H1 (cell line): ENCODE measurements around the gene ACTR8. TPM values are rescaled to one million over a fixed set of nuclear protein-coding genes. Genes with fewer than 3 reads are reported as not detected.

Experiments used
- CTCF ChIA-PET: fragments of 300-600 bp; sonication (Branson Sonifier 250); formaldehyde crosslinking; loops from one replicate; lab custom pipeline; 2021; ENCODE audit not compliant: partially characterized antibody; lab: Charles Lee
- POLR2A ChIA-PET: fragments of 300-600 bp; sonication (Branson Sonifier 250); formaldehyde crosslinking; loops from one replicate; lab custom pipeline; 2021; ENCODE audit warnings: inconsistent platforms; ENCODE audit not compliant: partially characterized antibody; lab: Charles Lee
- DNase-seq, 2 experiments: peaks; one replicate each; pipeline versions ENCODE4 v3.0.0 to v3.0.0-alpha.2; 2010 to 2022; ENCODE audit warnings: low spot score in 2 of 2, low read depth in 1 of 2, mixed read lengths in 1 of 2
- FAIRE-seq: peaks from 2 replicates; lab custom pipeline; 2011; peaks lifted over from hg19 to GRCh38; lab: Jason Lieb, UNC
- H2AFZ ChIP-seq: 2 replicates; pipeline ENCODE4 v1.8.1; 2012; ENCODE audit warnings: low read length, inconsistent platforms
- H2AK5ac ChIP-seq: 2 replicates; pipeline ENCODE4 v1.6.1; 2013; ENCODE audit warnings: low read depth, low read length
- H2BK120ac ChIP-seq: replicated peaks from 2 replicates; pipeline ENCODE3; 2013; ENCODE audit warnings: low read depth, low read length, inconsistent platforms
- H2BK12ac ChIP-seq: 2 replicates; pipeline ENCODE4 v1.6.1; 2013; ENCODE audit warnings: low read depth, low read length
- H2BK15ac ChIP-seq: 2 replicates; pipeline ENCODE4 v1.6.1; 2013; ENCODE audit warnings: low read length
- H2BK20ac ChIP-seq: 2 replicates; pipeline ENCODE4 v1.6.1; 2013; ENCODE audit warnings: low read length
- H2BK5ac ChIP-seq: 2 replicates; pipeline ENCODE4 v1.6.1; 2013; ENCODE audit warnings: low read depth, low read length
- H3K14ac ChIP-seq: 2 replicates; pipeline ENCODE4 v1.6.1; 2013; ENCODE audit warnings: inconsistent platforms; ENCODE audit not compliant: insufficient read length
- H3K18ac ChIP-seq: 2 replicates; pipeline ENCODE4 v1.6.1; 2013; ENCODE audit warnings: low read length; ENCODE audit errors: extremely low read depth
- H3K23ac ChIP-seq: 2 replicates; pipeline ENCODE4 v1.6.1; 2013; ENCODE audit warnings: inconsistent platforms; ENCODE audit not compliant: insufficient read length
- H3K23me2 ChIP-seq: 2 replicates; pipeline ENCODE4 v1.6.1; 2013; ENCODE audit warnings: low read depth, low read length
- H3K27ac ChIP-seq: 2 replicates; pipeline ENCODE4 v1.6.1; 2011; ENCODE audit warnings: low read depth, low read length, inconsistent platforms
- H3K27me3 ChIP-seq, 4 experiments: replicated peaks in 1 of 4; 1 replicate in 1 of 4; 2 replicates in 3 of 4; pipeline versions ENCODE4 v1.6.1 to v1.8.1; 2011 to 2013; ENCODE audit warnings: low read length in 3 of 4, mild to moderate bottlenecking in 3 of 4, inconsistent platforms in 2 of 4, mixed read lengths in 2 of 4, moderate library complexity in 1 of 4; ENCODE audit not compliant: control insufficient read depth in 3 of 4, insufficient read depth in 3 of 4; ENCODE audit errors: extremely low read depth in 1 of 4
- H3K36me3 ChIP-seq, 4 experiments: 2 replicates each; pipeline versions ENCODE4 v1.6.1 to v1.8.1; 2011 to 2013; ENCODE audit warnings: mild to moderate bottlenecking in 4 of 4, low read length in 3 of 4, moderate library complexity in 2 of 4, control low read depth in 1 of 4, inconsistent platforms in 1 of 4; ENCODE audit not compliant: insufficient read depth in 4 of 4, control insufficient read depth in 2 of 4
- H3K4ac ChIP-seq: replicated peaks from 2 replicates; pipeline ENCODE3; 2013; ENCODE audit warnings: low read length, low read depth, mixed read lengths, inconsistent platforms; ENCODE audit not compliant: insufficient read length
- H3K4me1 ChIP-seq, 4 experiments: replicated peaks in 1 of 4; 1 replicate in 1 of 4; 2 replicates in 3 of 4; pipeline versions ENCODE4 v1.6.1 to v1.8.1; 2011 to 2013; ENCODE audit warnings: low read length in 3 of 4, inconsistent platforms in 2 of 4, mixed read lengths in 1 of 4; ENCODE audit not compliant: insufficient read depth in 4 of 4, control insufficient read depth in 3 of 4
- H3K4me2 ChIP-seq, 2 experiments: 2 replicates each; pipeline versions ENCODE4 v1.6.1 to v1.8.1; 2011 to 2013; ENCODE audit warnings: low read depth in 2 of 2, low read length in 2 of 2, control low read depth in 1 of 2, inconsistent platforms in 1 of 2, mild to moderate bottlenecking in 1 of 2; ENCODE audit not compliant: insufficient read depth in 1 of 2
- H3K4me3 ChIP-seq, 4 experiments: fragments of 200-600, 300-600 bp in 1 of 4; sonication (generic), shearing (Covaris generic), sonication (Bioruptor Twin) in 1 of 4; 2 replicates each; pipeline versions ENCODE4 v1.5.1 to v1.8.1; 2011 to 2016; ENCODE audit warnings: low read length in 4 of 4, low read depth in 3 of 4, control low read depth in 2 of 4, inconsistent platforms in 2 of 4, mild to moderate bottlenecking in 2 of 4, mixed read lengths in 1 of 4, moderate library complexity in 1 of 4; ENCODE audit not compliant: insufficient read depth in 2 of 4; ENCODE audit errors: extremely low read depth in 1 of 4
- H3K56ac ChIP-seq: replicated peaks from 2 replicates; pipeline ENCODE3; 2013; ENCODE audit warnings: low read depth, mild to moderate bottlenecking, mixed read lengths, low read length, inconsistent platforms; ENCODE audit not compliant: insufficient read length
- H3K79me1 ChIP-seq: 2 replicates; pipeline ENCODE4 v1.6.1; 2013; ENCODE audit warnings: low read depth, low read length, control low read depth
- H3K79me2 ChIP-seq, 2 experiments: 2 replicates each; pipeline versions ENCODE4 v1.6.1 to v1.8.1; 2012 to 2013; ENCODE audit warnings: low read length in 2 of 2, mild to moderate bottlenecking in 2 of 2, inconsistent platforms in 1 of 2; ENCODE audit not compliant: insufficient read depth in 2 of 2, control insufficient read depth in 1 of 2
- H3K9ac ChIP-seq, 4 experiments: replicated peaks in 1 of 4; 1 replicate in 1 of 4; 2 replicates in 3 of 4; pipeline versions ENCODE4 v1.6.1 to v1.8.1; 2011 to 2013; ENCODE audit warnings: low read depth in 3 of 4, low read length in 3 of 4, control low read depth in 2 of 4, mild to moderate bottlenecking in 2 of 4, moderate library complexity in 2 of 4, inconsistent platforms in 1 of 4; ENCODE audit errors: extremely low read depth in 1 of 4
- H3K9me3 ChIP-seq, 2 experiments: 2 replicates each; pipeline versions ENCODE4 v1.6.1 to v1.8.1; 2012 to 2013; ENCODE audit warnings: mild to moderate bottlenecking in 2 of 2, moderate library complexity in 2 of 2, control low read depth in 1 of 2, inconsistent platforms in 1 of 2, low read depth in 1 of 2, low read length in 1 of 2, mixed read lengths in 1 of 2; ENCODE audit not compliant: insufficient read depth in 2 of 2
- H4K20me1 ChIP-seq, 2 experiments: replicated peaks in 1 of 2; 2 replicates each; pipeline versions ENCODE3 to v1.8.1; 2011 to 2013; ENCODE audit warnings: inconsistent platforms in 2 of 2, low read length in 2 of 2, mild to moderate bottlenecking in 1 of 2; ENCODE audit not compliant: insufficient read depth in 2 of 2, control insufficient read depth in 1 of 2
- H4K5ac ChIP-seq: 2 replicates; pipeline ENCODE4 v1.6.1; 2013; ENCODE audit warnings: low read length, low read depth, mixed read lengths, inconsistent platforms; ENCODE audit not compliant: insufficient read length
- H4K8ac ChIP-seq: 2 replicates; pipeline ENCODE4 v1.8.0; 2013; ENCODE audit warnings: mild to moderate bottlenecking, moderate library complexity, low read length, inconsistent platforms; ENCODE audit not compliant: insufficient read depth; ENCODE audit errors: extremely low read depth
- H4K91ac ChIP-seq: replicated peaks from 2 replicates; pipeline ENCODE3; 2013; ENCODE audit warnings: low read length, mixed read lengths, inconsistent platforms; ENCODE audit not compliant: insufficient read length
- HDAC2 ChIP-seq, 2 experiments: fragments of 300-600 bp in 1 of 2; sonication (generic) in 1 of 2; IDR thresholded peaks; 2 replicates each; pipeline ENCODE4 v1.6.1; 2011 to 2012; ENCODE audit warnings: low read depth in 2 of 2, low read length in 2 of 2, mild to moderate bottlenecking in 2 of 2, moderate library complexity in 2 of 2, borderline replicate concordance in 1 of 2, inconsistent platforms in 1 of 2
- SUZ12 ChIP-seq: fragments of 200-600 bp; sonication (generic); IDR thresholded peaks from 2 replicates; pipeline ENCODE4 v1.6.1; 2012; ENCODE audit warnings: mild to moderate bottlenecking, inconsistent platforms, low read length, moderate library complexity, mixed read lengths
- WGBS, 2 experiments: shearing (Covaris generic) in 1 of 2; methylation state at CpG; one replicate each; pipeline versions ENCODE4 v1.1.6 to v1.1.7; 2013 to 2015; ENCODE audit warnings: low lambda C conversion rate in 2 of 2, mixed read lengths in 2 of 2, inconsistent platforms in 1 of 2, low coverage in 1 of 2, missing lambda C conversion rate in 1 of 2; ENCODE audit not compliant: insufficient replicate concordance in 2 of 2, insufficient coverage in 1 of 2, insufficient read length in 1 of 2; ENCODE audit errors: extremely low coverage in 1 of 2, missing lambda C conversion rate in 1 of 2; 5-methylcytosine and 5-hydroxymethylcytosine counted together
- polyA plus RNA-seq, 7 experiments: library from polyadenylated mRNA; depleted of rRNA in 3 of 7; stranded (reverse) in 5 of 7; unstranded in 2 of 7; fragments of >200 nt in 5 of 7; fragments of 200-250 nt in 2 of 7; gene quantifications; 1 replicate in 5 of 7; 2 replicates in 1 of 7; 4 replicates in 1 of 7; pipeline versions ENCODE4 v1.2.1 to v1.2.3, GENCODE V29; 2011 to 2013; ENCODE audit warnings: missing spikeins in 2 of 7, mixed read lengths in 2 of 7
- total RNA-seq: library from RNA; stranded (reverse); fragmentation: NEBNext Ultra II Directional; extraction: Animal tissue kit (Norgen Biotek cat#: 25700); gene quantifications from 2 replicates; pipeline ENCODE4 v1.2.1, GENCODE V29; 2021
- TF ChIP-seq, protein P1 (sequence below), 3 experiments: IDR thresholded peaks; 1 replicate in 2 of 3; 2 replicates in 1 of 3; pipeline versions ENCODE4 v1.5.1 to v1.6.1; 2011; ENCODE audit warnings: low read length in 3 of 3, mild to moderate bottlenecking in 3 of 3, inconsistent platforms in 2 of 3, low read depth in 1 of 3, moderate library complexity in 1 of 3; ENCODE audit not compliant: insufficient read depth in 1 of 3; ENCODE audit errors: control extremely low read depth in 1 of 3

Gene ACTR8
- total and polyA plus RNA-seq, 2 of the 8 experiments (the other 6 are each of a cell fraction or from before 2014, with no cell fraction given): 8.3 to 26.9 TPM

DNA sequence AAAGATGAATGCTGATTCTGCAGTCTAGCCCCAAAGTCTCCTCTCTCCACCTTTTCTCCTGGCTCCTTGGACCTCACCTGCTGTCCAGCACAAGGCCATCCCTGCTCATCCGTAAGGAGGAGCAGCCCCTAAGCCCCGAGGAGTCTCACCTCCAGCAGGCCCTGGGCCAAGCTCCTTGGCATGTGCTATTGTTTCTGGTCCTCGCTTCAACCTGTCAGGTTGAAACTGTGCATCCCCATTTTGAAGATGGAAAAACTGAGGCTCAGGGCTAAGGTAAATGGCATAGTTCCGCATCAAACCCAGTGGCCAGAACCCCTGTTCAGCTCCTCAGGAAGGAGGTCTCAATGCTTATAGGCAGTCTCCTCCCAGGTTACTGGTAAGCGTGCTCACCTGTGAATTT, 61.9 kb downstream of the ACTR8 start:
- Histone ChIP-seq H3K36me3 (peaks cover 6 to 23% (median 15%) of the 10 kb centered on the region in 4 experiments; a peak in 7 of 8 replicates), H2BK20ac (no peak overlapping the region), H4K8ac (no peak overlapping the region), H3K9me3 (no peaks in the 10 kb centered on the region), H3K14ac (no peak overlapping the region), H3K4me1 (peaks cover 0 to 3% (median 1%) of the 10 kb centered on the region in 4 experiments; a peak in 1 of 7 replicates), H3K79me1 (no peaks in the 10 kb centered on the region), H3K27ac (no peak overlapping the region), H3K9ac (no peak overlapping the region), H2AFZ (no peak overlapping the region), H3K56ac (no peak overlapping the region), H2BK120ac (no peak overlapping the region), H2BK15ac (no peak overlapping the region), H3K23ac (no peak overlapping the region), H3K79me2 (no peaks in the 10 kb centered on the region), H3K23me2 (no peaks in the 10 kb centered on the region), H2BK5ac (no peak overlapping the region), H3K18ac (no peak overlapping the region), H3K4me2 (no peak overlapping the region), H4K5ac (no peak overlapping the region), H3K4ac (no peak overlapping the region), H2BK12ac (no peak overlapping the region), H2AK5ac (no peak overlapping the region), H4K20me1 (peaks cover 3% of the 10 kb centered on the region in 2 experiments), H3K4me3 (no peak overlapping the region), H3K27me3 (no peaks in the 10 kb centered on the region), H4K91ac (no peak overlapping the region)
- ChIA-PET CTCF (interaction anchor here (1.0 to 1.8 kb wide), 2 partner anchors 10 to 76 kb away, joined by 4 to 6 read pairs; no protein-coding TSS in a partner anchor), POLR2A (no interaction called here)
- DNase-seq: no peak
- WGBS, 2 experiments: 98% methylated on average over 5 of the region's 5 CpGs; no CpG with 5 or more reads in 1 of the 2 experiments
- FAIRE-seq: no peak
- TF ChIP-seq, protein P1, sequence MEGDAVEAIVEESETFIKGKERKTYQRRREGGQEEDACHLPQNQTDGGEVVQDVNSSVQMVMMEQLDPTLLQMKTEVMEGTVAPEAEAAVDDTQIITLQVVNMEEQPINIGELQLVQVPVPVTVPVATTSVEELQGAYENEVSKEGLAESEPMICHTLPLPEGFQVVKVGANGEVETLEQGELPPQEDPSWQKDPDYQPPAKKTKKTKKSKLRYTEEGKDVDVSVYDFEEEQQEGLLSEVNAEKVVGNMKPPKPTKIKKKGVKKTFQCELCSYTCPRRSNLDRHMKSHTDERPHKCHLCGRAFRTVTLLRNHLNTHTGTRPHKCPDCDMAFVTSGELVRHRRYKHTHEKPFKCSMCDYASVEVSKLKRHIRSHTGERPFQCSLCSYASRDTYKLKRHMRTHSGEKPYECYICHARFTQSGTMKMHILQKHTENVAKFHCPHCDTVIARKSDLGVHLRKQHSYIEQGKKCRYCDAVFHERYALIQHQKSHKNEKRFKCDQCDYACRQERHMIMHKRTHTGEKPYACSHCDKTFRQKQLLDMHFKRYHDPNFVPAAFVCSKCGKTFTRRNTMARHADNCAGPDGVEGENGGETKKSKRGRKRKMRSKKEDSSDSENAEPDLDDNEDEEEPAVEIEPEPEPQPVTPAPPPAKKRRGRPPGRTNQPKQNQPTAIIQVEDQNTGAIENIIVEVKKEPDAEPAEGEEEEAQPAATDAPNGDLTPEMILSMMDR (IDR thresholded peaks at IDR 0.05; ENCODE audit: control extremely low read depth in 1 of 3, insufficient read depth in 1 of 3, low read depth in 1 of 3, low read length in 3 of 3): no peak
- no peak for TF ChIP-seq HDAC2 (IDR thresholded peaks at IDR 0.05; ENCODE audit: borderline replicate concordance in 1 of 2, low read depth in 2 of 2, low read length in 2 of 2)
- TF ChIP-seq SUZ12: no peak
